H1 (cell line): ENCODE results near the gene TOPORS. TPM values are rescaled to one million over a fixed set of nuclear protein-coding genes. Genes with fewer than 3 reads are reported as not detected.

ENCODE experiments used
- CTCF ChIA-PET: fragments of 300-600 bp; sonication (Branson Sonifier 250); formaldehyde crosslinking; loops from one replicate; lab custom pipeline; 2021; ENCODE audit not compliant: partially characterized antibody; lab: Charles Lee
- POLR2A ChIA-PET: fragments of 300-600 bp; sonication (Branson Sonifier 250); formaldehyde crosslinking; loops from one replicate; lab custom pipeline; 2021; ENCODE audit warnings: inconsistent platforms; ENCODE audit not compliant: partially characterized antibody; lab: Charles Lee
- DNase-seq, 2 experiments: peaks; one replicate each; pipeline versions ENCODE4 v3.0.0 to v3.0.0-alpha.2; 2010 to 2022; ENCODE audit warnings: low spot score in 2 of 2, low read depth in 1 of 2, mixed read lengths in 1 of 2
- FAIRE-seq: peaks from 2 replicates; lab custom pipeline; 2011; peaks lifted over from hg19 to GRCh38; lab: Jason Lieb, UNC
- H2AFZ ChIP-seq: 2 replicates; pipeline ENCODE4 v1.8.1; 2012; ENCODE audit warnings: low read length, inconsistent platforms
- H2AK5ac ChIP-seq: 2 replicates; pipeline ENCODE4 v1.6.1; 2013; ENCODE audit warnings: low read depth, low read length
- H2BK120ac ChIP-seq: replicated peaks from 2 replicates; pipeline ENCODE3; 2013; ENCODE audit warnings: low read depth, low read length, inconsistent platforms
- H2BK12ac ChIP-seq: 2 replicates; pipeline ENCODE4 v1.6.1; 2013; ENCODE audit warnings: low read depth, low read length
- H2BK15ac ChIP-seq: 2 replicates; pipeline ENCODE4 v1.6.1; 2013; ENCODE audit warnings: low read length
- H2BK20ac ChIP-seq: 2 replicates; pipeline ENCODE4 v1.6.1; 2013; ENCODE audit warnings: low read length
- H2BK5ac ChIP-seq: 2 replicates; pipeline ENCODE4 v1.6.1; 2013; ENCODE audit warnings: low read depth, low read length
- H3K14ac ChIP-seq: 2 replicates; pipeline ENCODE4 v1.6.1; 2013; ENCODE audit warnings: inconsistent platforms; ENCODE audit not compliant: insufficient read length
- H3K18ac ChIP-seq: 2 replicates; pipeline ENCODE4 v1.6.1; 2013; ENCODE audit warnings: low read length; ENCODE audit errors: extremely low read depth
- H3K23ac ChIP-seq: 2 replicates; pipeline ENCODE4 v1.6.1; 2013; ENCODE audit warnings: inconsistent platforms; ENCODE audit not compliant: insufficient read length
- H3K23me2 ChIP-seq: 2 replicates; pipeline ENCODE4 v1.6.1; 2013; ENCODE audit warnings: low read depth, low read length
- H3K27ac ChIP-seq: 2 replicates; pipeline ENCODE4 v1.6.1; 2011; ENCODE audit warnings: low read depth, low read length, inconsistent platforms
- H3K27me3 ChIP-seq, 4 experiments: replicated peaks in 1 of 4; 1 replicate in 1 of 4; 2 replicates in 3 of 4; pipeline versions ENCODE4 v1.6.1 to v1.8.1; 2011 to 2013; ENCODE audit warnings: low read length in 3 of 4, mild to moderate bottlenecking in 3 of 4, inconsistent platforms in 2 of 4, mixed read lengths in 2 of 4, moderate library complexity in 1 of 4; ENCODE audit not compliant: control insufficient read depth in 3 of 4, insufficient read depth in 3 of 4; ENCODE audit errors: extremely low read depth in 1 of 4
- H3K36me3 ChIP-seq, 4 experiments: 2 replicates each; pipeline versions ENCODE4 v1.6.1 to v1.8.1; 2011 to 2013; ENCODE audit warnings: mild to moderate bottlenecking in 4 of 4, low read length in 3 of 4, moderate library complexity in 2 of 4, control low read depth in 1 of 4, inconsistent platforms in 1 of 4; ENCODE audit not compliant: insufficient read depth in 4 of 4, control insufficient read depth in 2 of 4
- H3K4ac ChIP-seq: replicated peaks from 2 replicates; pipeline ENCODE3; 2013; ENCODE audit warnings: low read length, low read depth, mixed read lengths, inconsistent platforms; ENCODE audit not compliant: insufficient read length
- H3K4me1 ChIP-seq, 4 experiments: replicated peaks in 1 of 4; 1 replicate in 1 of 4; 2 replicates in 3 of 4; pipeline versions ENCODE4 v1.6.1 to v1.8.1; 2011 to 2013; ENCODE audit warnings: low read length in 3 of 4, inconsistent platforms in 2 of 4, mixed read lengths in 1 of 4; ENCODE audit not compliant: insufficient read depth in 4 of 4, control insufficient read depth in 3 of 4
- H3K4me2 ChIP-seq, 2 experiments: 2 replicates each; pipeline versions ENCODE4 v1.6.1 to v1.8.1; 2011 to 2013; ENCODE audit warnings: low read depth in 2 of 2, low read length in 2 of 2, control low read depth in 1 of 2, inconsistent platforms in 1 of 2, mild to moderate bottlenecking in 1 of 2; ENCODE audit not compliant: insufficient read depth in 1 of 2
- H3K4me3 ChIP-seq, 4 experiments: fragments of 200-600, 300-600 bp in 1 of 4; sonication (generic), shearing (Covaris generic), sonication (Bioruptor Twin) in 1 of 4; 2 replicates each; pipeline versions ENCODE4 v1.5.1 to v1.8.1; 2011 to 2016; ENCODE audit warnings: low read length in 4 of 4, low read depth in 3 of 4, control low read depth in 2 of 4, inconsistent platforms in 2 of 4, mild to moderate bottlenecking in 2 of 4, mixed read lengths in 1 of 4, moderate library complexity in 1 of 4; ENCODE audit not compliant: insufficient read depth in 2 of 4; ENCODE audit errors: extremely low read depth in 1 of 4
- H3K56ac ChIP-seq: replicated peaks from 2 replicates; pipeline ENCODE3; 2013; ENCODE audit warnings: low read depth, mild to moderate bottlenecking, mixed read lengths, low read length, inconsistent platforms; ENCODE audit not compliant: insufficient read length
- H3K79me1 ChIP-seq: 2 replicates; pipeline ENCODE4 v1.6.1; 2013; ENCODE audit warnings: low read depth, low read length, control low read depth
- H3K79me2 ChIP-seq, 2 experiments: 2 replicates each; pipeline versions ENCODE4 v1.6.1 to v1.8.1; 2012 to 2013; ENCODE audit warnings: low read length in 2 of 2, mild to moderate bottlenecking in 2 of 2, inconsistent platforms in 1 of 2; ENCODE audit not compliant: insufficient read depth in 2 of 2, control insufficient read depth in 1 of 2
- H3K9ac ChIP-seq, 4 experiments: replicated peaks in 1 of 4; 1 replicate in 1 of 4; 2 replicates in 3 of 4; pipeline versions ENCODE4 v1.6.1 to v1.8.1; 2011 to 2013; ENCODE audit warnings: low read depth in 3 of 4, low read length in 3 of 4, control low read depth in 2 of 4, mild to moderate bottlenecking in 2 of 4, moderate library complexity in 2 of 4, inconsistent platforms in 1 of 4; ENCODE audit errors: extremely low read depth in 1 of 4
- H3K9me3 ChIP-seq, 2 experiments: 2 replicates each; pipeline versions ENCODE4 v1.6.1 to v1.8.1; 2012 to 2013; ENCODE audit warnings: mild to moderate bottlenecking in 2 of 2, moderate library complexity in 2 of 2, control low read depth in 1 of 2, inconsistent platforms in 1 of 2, low read depth in 1 of 2, low read length in 1 of 2, mixed read lengths in 1 of 2; ENCODE audit not compliant: insufficient read depth in 2 of 2
- H4K20me1 ChIP-seq, 2 experiments: replicated peaks in 1 of 2; 2 replicates each; pipeline versions ENCODE3 to v1.8.1; 2011 to 2013; ENCODE audit warnings: inconsistent platforms in 2 of 2, low read length in 2 of 2, mild to moderate bottlenecking in 1 of 2; ENCODE audit not compliant: insufficient read depth in 2 of 2, control insufficient read depth in 1 of 2
- H4K5ac ChIP-seq: 2 replicates; pipeline ENCODE4 v1.6.1; 2013; ENCODE audit warnings: low read length, low read depth, mixed read lengths, inconsistent platforms; ENCODE audit not compliant: insufficient read length
- H4K8ac ChIP-seq: 2 replicates; pipeline ENCODE4 v1.8.0; 2013; ENCODE audit warnings: mild to moderate bottlenecking, moderate library complexity, low read length, inconsistent platforms; ENCODE audit not compliant: insufficient read depth; ENCODE audit errors: extremely low read depth
- H4K91ac ChIP-seq: replicated peaks from 2 replicates; pipeline ENCODE3; 2013; ENCODE audit warnings: low read length, mixed read lengths, inconsistent platforms; ENCODE audit not compliant: insufficient read length
- ATF2 ChIP-seq: IDR thresholded peaks from 2 replicates; pipeline ENCODE4 v1.6.1; 2012; ENCODE audit warnings: low read length, inconsistent platforms
- BRCA1 ChIP-seq: IDR thresholded peaks from 2 replicates; pipeline ENCODE4 v1.6.1; 2012; ENCODE audit warnings: low read depth, low read length, improper control_type of control experiment
- CBX8 ChIP-seq: fragments of 300-800, 300-1000 bp; sonication (generic); IDR thresholded peaks from 2 replicates; pipeline ENCODE4 v1.7.1; 2016; ENCODE audit warnings: low read depth, low read length, borderline replicate concordance
- CHD1 ChIP-seq: IDR thresholded peaks from 2 replicates; pipeline ENCODE4 v1.6.1; 2012; ENCODE audit warnings: low read depth, low read length, improper control_type of control experiment
- EZH2 ChIP-seq: fragments of 200-600 bp; sonication (generic); IDR thresholded peaks from 2 replicates; pipeline ENCODE4 v1.7.1; 2012; ENCODE audit warnings: low read depth, mild to moderate bottlenecking, moderate library complexity, low read length, inconsistent platforms; ENCODE audit not compliant: severe bottlenecking
- HDAC2 ChIP-seq, 2 experiments: fragments of 300-600 bp in 1 of 2; sonication (generic) in 1 of 2; IDR thresholded peaks; 2 replicates each; pipeline ENCODE4 v1.6.1; 2011 to 2012; ENCODE audit warnings: low read depth in 2 of 2, low read length in 2 of 2, mild to moderate bottlenecking in 2 of 2, moderate library complexity in 2 of 2, borderline replicate concordance in 1 of 2, inconsistent platforms in 1 of 2
- HDAC6 ChIP-seq: IDR thresholded peaks from one replicate; pipeline ENCODE4 v1.7.1; 2012; ENCODE audit warnings: low read depth, mild to moderate bottlenecking, inconsistent platforms, low read length, moderate library complexity
- RBBP5 ChIP-seq: IDR thresholded peaks from 2 replicates; pipeline ENCODE4 v1.7.1; 2012; ENCODE audit warnings: low read depth, mild to moderate bottlenecking, inconsistent platforms, low read length, moderate library complexity, borderline replicate concordance
- RNF2 ChIP-seq: fragments of 200-900, 300-1000 bp; sonication (generic); IDR thresholded peaks from 2 replicates; pipeline ENCODE4 v1.7.1; 2016; ENCODE audit warnings: borderline replicate concordance, low read depth, mild to moderate bottlenecking, antibody characterized with exemption, low read length; ENCODE audit not compliant: poor library complexity, severe bottlenecking; ENCODE audit errors: missing control alignments
- SP4 ChIP-seq: IDR thresholded peaks from 2 replicates; pipeline ENCODE4 v1.6.1; 2012; ENCODE audit warnings: low read length, inconsistent platforms
- TBP ChIP-seq: IDR thresholded peaks from 2 replicates; pipeline ENCODE4 v1.6.1; 2011; ENCODE audit warnings: low read depth, low read length, improper control_type of control experiment
- WGBS, 2 experiments: shearing (Covaris generic) in 1 of 2; methylation state at CpG; one replicate each; pipeline versions ENCODE4 v1.1.6 to v1.1.7; 2013 to 2015; ENCODE audit warnings: low lambda C conversion rate in 2 of 2, mixed read lengths in 2 of 2, inconsistent platforms in 1 of 2, low coverage in 1 of 2, missing lambda C conversion rate in 1 of 2; ENCODE audit not compliant: insufficient replicate concordance in 2 of 2, insufficient coverage in 1 of 2, insufficient read length in 1 of 2; ENCODE audit errors: extremely low coverage in 1 of 2, missing lambda C conversion rate in 1 of 2; 5-methylcytosine and 5-hydroxymethylcytosine counted together
- polyA plus RNA-seq, 7 experiments: library from polyadenylated mRNA; depleted of rRNA in 3 of 7; stranded (reverse) in 5 of 7; unstranded in 2 of 7; fragments of >200 nt in 5 of 7; fragments of 200-250 nt in 2 of 7; gene quantifications; 1 replicate in 5 of 7; 2 replicates in 1 of 7; 4 replicates in 1 of 7; pipeline versions ENCODE4 v1.2.1 to v1.2.3, GENCODE V29; 2011 to 2013; ENCODE audit warnings: missing spikeins in 2 of 7, mixed read lengths in 2 of 7
- total RNA-seq: library from RNA; stranded (reverse); fragmentation: NEBNext Ultra II Directional; extraction: Animal tissue kit (Norgen Biotek cat#: 25700); gene quantifications from 2 replicates; pipeline ENCODE4 v1.2.1, GENCODE V29; 2021

The TOPORS gene
- total and polyA plus RNA-seq, 2 of the 8 experiments (the other 6 are each of a cell fraction or from before 2014, with no cell fraction given): 10.3 to 30.7 TPM

GRCh38 chr9:32565967-32566366 is 13.6 kb upstream of the TOPORS start:
- Histone ChIP-seq H3K27me3 (no peaks in the 10 kb centered on the region), H3K18ac (no peak overlapping the region), H2AK5ac (no peak overlapping the region), H3K9ac (no peak overlapping the region), H2AFZ (no peak overlapping the region), H2BK20ac (no peak overlapping the region), H3K4me3 (no peak overlapping the region), H2BK5ac (no peak overlapping the region), H3K79me2 (peaks cover 0 to 20% of the 10 kb centered on the region in 2 experiments; a peak in 2 of 4 replicates), H4K5ac (no peak overlapping the region), H3K23me2 (no peaks in the 10 kb centered on the region), H3K9me3 (no peaks in the 10 kb centered on the region), H3K14ac (no peak overlapping the region), H3K4me2 (no peak overlapping the region), H2BK120ac (no peak overlapping the region), H4K91ac (no peak overlapping the region), H3K36me3 (peaks cover 0 to 16% (median 9%) of the 10 kb centered on the region in 4 experiments; a peak in 5 of 8 replicates), H2BK12ac (no peak overlapping the region), H4K8ac (no peak overlapping the region), H3K4me1 (no peaks in the 10 kb centered on the region), H3K4ac (no peak overlapping the region), H3K23ac (no peak overlapping the region), H4K20me1 (peaks cover 0 to 9% of the 10 kb centered on the region in 2 experiments), H3K56ac (no peak overlapping the region), H3K79me1 (peaks cover 4% of the 10 kb centered on the region), H3K27ac (no peak overlapping the region), H2BK15ac (no peak overlapping the region)
- FAIRE-seq (no peak), DNase-seq (no peak)
- WGBS, 2 experiments: 95% methylated on average over 6 of the region's 6 CpGs; no CpG with 5 or more reads in 1 of the 2 experiments
- POLR2A ChIA-PET: interaction anchor here (1.4 to 4.1 kb wide), 3 partner anchors 10 to 15 kb away, joined by 3 to 18 read pairs (median 3); partner anchors contain the start of gene SMIM27
- no peak for TF ChIP-seq HDAC2 (IDR thresholded peaks at IDR 0.05; ENCODE audit: borderline replicate concordance in 1 of 2, low read depth in 2 of 2, low read length in 2 of 2)
- TF ChIP-seq EZH2: no peak
- no peak for TF ChIP-seq CHD1
- TF ChIP-seq BRCA1: no peak
- TF ChIP-seq SP4: no peak
- TF ChIP-seq RBBP5: no peak
- TF ChIP-seq CBX8: no peak
- TF ChIP-seq ATF2: no peak
- no peak for TF ChIP-seq RNF2
- TF ChIP-seq HDAC6: no peak
- no peak for TF ChIP-seq TBP
- CTCF ChIA-PET: interaction anchor here (0.5 to 5.6 kb wide), 7 partner anchors 9 to 442 kb away, joined by 3 to 49 read pairs (median 4); partner anchors contain the start of gene TMEM215
